HG03342 (cell line): ENCODE measurements around the gene MAGEC2.

Experiments used
- ATAC-seq: cut with Tn5 transposase; IDR thresholded peaks from one replicate; pipeline ENCODE4 v1.9.1; 2021; ENCODE audit warnings: mild to moderate bottlenecking, moderate library complexity; ENCODE audit not compliant: unreplicated experiment

Gene MAGEC2, protein sequence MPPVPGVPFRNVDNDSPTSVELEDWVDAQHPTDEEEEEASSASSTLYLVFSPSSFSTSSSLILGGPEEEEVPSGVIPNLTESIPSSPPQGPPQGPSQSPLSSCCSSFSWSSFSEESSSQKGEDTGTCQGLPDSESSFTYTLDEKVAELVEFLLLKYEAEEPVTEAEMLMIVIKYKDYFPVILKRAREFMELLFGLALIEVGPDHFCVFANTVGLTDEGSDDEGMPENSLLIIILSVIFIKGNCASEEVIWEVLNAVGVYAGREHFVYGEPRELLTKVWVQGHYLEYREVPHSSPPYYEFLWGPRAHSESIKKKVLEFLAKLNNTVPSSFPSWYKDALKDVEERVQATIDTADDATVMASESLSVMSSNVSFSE

DNA sequence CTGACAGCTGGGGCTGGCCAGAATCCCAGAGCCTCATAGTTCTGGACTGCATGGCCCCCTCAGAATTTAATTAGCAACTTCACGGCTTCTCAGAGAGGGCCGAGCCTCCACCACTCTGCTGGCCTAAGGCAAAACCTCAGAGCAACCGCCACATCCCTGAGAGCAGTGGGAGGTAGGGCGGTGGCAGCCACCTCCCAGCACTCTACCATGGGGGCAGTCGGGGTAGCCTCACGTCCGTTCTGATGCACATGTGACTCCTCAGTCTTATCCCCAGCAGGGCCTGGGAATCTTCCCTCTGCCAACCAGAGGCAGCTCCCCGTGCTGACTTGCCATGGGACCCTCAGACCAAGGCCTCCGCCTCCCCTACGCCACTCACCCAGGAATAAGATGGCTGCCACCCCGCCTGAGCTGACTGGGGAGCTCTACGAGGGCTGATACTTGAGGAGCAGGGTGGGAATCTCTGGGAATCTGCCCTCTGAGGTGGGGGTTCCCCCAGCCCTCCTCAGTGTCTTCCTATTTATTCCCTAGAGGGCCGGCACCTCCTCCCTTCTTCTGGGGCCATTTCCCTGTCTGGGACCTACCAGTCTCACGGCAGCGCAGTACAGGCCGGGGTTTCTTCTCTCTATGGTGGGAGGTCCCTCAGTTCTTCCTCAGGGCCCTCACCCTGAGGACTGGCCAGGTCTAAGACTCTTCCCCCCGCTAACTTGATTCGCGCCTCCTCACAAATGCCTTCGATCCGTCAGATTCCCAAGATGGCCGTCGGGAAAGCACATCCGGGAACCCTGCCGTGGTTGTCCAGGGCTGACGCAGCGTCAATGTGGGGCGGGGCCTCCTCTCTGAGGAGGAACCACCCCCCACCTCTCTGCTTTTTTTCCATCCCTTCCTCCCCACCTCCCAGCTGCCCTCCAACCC is at the start of gene MAGEC2:
Gene MAGEC2, minus strand, starts transcription at position 769 of the 912 bp plus-strand sequence. CDS start 1,303 bp downstream, outside the sequence.
- ATAC-seq = no peak

DNA sequence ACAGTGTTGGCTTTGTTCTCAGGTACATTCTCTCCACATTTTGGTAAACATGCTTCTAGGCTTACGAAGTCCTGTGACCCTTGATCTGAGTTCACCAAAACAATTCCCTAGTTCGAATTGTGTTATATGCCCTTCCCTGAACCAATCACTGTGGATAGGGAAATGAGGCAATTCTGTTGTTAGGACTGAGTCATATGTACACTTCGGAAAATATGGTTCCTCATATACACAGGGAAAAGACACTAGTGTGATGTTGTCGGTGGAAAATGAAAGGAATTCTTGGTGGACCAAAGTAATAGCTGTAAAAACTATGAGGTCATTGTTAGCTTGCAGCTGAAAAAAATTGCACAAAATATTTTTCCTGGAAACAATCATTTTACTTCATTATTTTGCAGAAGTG is 46.6 kb upstream of the MAGEC2 start:
- ATAC-seq = no peak

DNA sequence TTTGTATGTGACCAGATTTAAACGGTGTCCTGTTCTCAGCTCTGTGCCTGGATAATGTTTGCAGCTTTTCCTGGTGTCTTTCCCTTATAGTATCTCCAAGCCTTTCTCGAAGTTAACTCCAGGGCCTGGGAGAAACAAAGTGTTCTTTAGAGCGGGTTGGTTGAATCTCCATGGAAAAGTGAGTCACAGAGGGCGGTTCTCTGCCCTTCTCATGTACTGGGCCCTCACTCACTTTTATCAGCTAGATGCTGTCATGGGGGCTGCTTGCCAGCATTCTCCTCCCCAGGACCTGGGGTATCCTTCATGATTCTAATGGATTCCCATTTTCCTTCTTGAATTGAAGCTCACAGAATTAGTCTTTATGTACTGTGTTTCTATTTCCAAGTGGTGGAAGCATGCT is 46.1 kb upstream of the MAGEC2 start:
- no peak for ATAC-seq

DNA sequence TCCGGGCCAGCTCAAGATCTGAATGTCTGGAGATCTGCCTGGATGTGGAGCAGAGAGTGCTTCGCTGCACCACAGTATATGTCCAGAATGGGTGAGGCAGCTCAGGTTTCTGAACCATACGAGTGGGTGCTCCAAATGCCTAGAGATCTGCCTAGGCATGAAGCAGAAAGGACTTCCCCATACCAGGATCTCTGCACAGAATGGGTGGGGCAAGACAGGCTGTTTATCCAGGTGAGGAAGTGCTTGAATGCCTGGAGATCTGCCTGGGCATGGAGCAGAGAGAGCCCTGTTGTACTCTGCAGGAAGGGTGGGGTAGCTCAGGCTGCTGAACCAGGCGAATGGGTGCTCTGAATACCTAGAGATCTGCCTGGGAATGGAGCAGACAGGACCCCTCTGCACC is 45.4 kb upstream of the MAGEC2 start:
- no peak for ATAC-seq

DNA sequence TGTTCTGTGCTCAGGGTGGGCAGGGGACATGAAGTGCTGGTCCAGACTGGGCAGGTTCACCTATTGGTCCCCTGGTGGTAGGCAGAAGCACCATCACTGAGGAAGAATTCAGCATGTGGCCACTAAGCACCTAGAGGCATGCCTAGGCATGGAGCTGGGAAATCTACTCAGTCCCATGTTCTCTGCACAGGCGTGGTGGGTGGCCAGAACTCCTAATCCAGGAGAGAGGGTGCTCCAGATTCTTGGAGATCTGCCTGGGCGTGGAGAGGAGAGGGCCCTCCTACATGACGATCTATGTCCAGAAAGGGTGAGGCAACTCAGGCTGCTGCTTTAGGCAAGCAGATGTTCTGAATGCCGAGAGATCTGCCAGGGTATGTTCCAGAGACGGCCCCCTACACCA is 44.6 kb upstream of the MAGEC2 start:
- no peak for ATAC-seq

DNA sequence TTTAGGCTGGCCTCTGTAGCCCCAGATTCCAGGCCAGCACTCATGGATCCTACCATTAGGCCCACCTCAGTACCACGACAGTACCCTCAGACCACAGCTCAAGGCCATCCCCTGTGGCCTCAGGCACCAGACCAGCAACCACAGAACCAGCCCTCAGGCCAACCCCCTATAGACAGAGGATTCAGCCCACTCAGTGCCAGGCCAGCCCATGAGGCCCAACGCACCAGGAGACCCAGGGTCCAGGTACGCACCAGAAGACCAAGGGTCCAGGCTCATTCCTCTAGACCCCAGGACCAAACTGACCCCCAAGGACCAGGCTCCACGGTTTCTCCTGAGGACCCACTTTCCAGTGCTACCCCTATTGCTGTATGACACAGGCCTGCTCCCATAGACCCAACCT is 39.5 kb upstream of the MAGEC2 start:
- ATAC-seq = no peak

DNA sequence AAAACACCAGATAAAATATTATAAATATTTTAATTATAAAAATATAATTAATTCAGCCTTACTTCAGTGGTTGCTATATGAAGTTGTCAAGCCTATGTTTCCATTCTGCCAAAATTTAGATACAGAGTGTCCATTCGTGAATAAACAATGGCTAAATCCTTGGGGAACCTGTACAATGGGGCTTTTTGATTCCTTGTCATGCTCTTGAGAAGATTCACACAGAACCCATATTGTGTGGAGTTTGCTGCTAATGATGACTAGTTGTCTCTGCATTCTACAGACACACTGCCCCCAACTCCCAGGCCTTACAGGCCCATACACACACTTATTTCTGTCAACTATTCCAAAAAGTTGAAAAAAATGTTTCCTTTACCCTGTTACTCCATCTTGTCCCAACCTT is 33.4 kb upstream of the MAGEC2 start:
- ATAC-seq = no peak

DNA sequence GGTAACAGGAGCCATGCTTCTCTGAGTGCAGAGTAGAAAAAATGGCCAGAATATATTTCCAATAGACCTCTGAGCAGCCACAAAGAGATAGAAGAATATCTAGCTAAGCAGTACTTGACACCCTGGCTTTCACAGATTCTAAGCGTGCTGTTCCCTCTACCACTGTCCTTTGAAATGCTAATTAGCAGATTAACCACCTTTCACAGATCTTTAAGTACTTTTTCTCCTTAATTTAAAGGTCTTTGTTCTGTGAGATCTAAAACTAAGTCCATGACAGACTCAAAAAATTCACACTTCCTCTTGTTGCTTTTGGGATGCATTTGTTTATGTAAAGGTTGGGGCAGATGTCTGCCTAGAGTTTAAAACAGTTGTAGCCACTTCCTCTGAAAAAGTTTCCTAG is 28.3 kb upstream of the MAGEC2 start:
- no peak for ATAC-seq

DNA sequence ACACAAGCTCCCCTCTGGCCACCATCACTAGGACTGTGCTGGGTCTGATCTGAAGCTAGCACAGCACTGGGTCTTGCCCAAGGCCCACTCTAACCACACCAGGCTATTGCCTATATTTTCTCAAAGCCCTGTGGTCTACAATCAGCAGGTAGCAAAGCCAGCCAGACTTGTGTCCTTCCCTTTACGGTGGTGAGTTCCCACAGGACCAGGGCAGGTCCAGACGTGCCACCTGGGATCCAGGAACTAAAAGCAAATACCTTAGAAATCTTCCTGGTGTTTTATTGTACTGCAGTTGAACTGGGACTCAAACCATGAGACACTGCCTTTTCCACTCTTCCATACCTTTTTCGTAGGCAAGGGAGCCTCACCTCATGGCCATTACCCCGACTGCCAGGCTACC is 9.0 kb upstream of the MAGEC2 start:
- ATAC-seq = no peak

DNA sequence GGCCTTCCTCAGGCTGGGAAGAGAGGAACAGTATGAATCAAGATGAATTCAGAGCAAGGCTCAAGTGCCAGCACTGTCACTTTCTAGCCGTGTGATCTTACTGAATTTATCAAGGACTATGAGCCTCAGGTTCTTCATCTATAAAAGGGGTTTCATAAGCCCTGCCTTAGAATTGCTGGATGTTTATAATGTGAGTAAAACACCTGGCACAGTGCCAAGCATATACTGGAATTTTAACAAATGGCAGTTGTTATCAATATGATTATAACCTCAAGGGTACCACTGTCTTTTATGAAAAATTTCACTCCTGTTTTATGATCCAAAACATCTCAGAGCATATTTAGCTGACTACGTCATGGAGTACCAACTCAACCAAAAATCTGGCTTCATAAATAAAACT is 4.0 kb downstream of the MAGEC2 start:
- ATAC-seq = no peak

DNA sequence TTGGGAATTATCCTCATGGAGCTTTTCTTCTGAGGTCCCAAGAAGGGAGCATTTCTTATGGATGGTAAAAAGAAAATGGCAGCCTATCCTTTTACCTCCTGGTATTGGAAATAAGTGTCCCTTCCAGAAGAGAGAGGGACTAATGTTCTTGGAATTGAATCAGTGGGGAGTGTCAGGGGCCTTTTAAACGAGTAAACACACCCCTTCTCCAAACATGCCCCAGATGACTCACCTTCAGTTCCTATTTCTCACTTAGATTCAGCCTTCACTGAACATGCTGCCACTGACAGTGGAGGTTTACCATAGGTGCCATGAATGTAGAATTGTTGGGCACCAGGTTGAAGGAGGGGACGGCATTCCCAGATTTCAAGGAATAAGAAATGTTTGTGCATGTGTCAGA is 19.0 kb downstream of the MAGEC2 start:
- no peak for ATAC-seq

DNA sequence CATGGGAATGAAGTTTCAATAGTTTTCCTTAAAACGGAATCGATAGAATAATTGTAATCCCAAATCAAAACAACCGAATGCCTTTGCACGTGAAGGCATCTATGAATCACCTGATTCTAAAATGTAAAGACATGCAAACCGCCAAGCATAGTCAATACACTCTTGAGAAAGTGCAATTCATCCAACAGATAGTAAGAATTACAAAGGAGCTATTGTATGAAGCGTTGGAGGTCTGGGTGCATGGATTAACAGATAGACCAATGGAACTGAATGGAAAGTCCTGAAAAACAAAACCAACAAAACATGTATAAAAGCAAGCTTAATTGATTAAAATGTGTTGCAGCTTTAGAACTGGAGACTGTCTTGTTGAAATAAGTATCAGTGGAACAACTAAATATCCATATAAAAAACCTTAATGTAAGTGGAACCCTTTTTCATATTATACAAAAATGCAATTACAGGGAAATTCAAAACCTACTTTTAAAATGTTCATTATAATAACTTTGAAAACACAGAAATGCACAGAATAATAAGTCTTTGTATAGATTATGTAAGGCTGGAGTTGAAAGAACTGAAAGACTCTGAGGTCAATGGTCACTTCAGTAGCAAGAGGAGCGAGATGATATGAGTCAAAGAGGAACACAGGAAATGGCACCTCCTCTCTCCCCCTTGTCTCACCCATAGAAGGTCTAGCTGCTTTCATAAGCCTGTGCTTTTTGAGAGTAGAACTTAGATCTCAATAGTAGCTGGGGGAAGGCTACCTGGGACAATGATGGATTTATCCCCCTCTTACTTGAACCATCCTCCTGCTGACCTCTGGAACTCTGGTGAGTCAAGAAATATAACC is 20.1 kb downstream of the MAGEC2 start:
- no peak for ATAC-seq

DNA sequence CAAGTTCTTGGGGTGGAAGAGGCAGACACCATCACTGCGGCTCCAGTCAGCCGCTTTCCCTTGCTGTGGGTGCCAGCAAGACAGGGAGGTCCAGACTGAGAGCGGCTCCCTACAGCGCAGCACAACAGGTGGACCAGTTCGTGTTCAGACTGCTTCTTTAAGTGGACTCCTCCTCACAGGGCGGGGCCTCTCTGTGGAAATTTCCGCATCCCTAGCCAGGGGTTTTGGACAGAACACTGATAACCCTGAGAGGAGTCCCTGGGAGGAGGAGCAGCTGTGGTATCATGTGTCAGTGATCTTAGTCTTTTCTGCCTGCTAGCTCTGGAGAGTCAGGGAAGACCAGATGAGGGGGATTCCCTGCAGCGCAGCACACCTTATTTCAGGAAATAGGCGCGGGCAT is 48.5 kb downstream of the MAGEC2 start:
- no peak for ATAC-seq
